Keratinocyte (primary cell): ENCODE data around the gene TAF4. TPM values are rescaled to one million over a fixed set of nuclear protein-coding genes. Genes with fewer than 3 reads are reported as not detected.
"Not testable (repeated sequence)": the region's sequence is repeated elsewhere in the genome, so short reads cannot be mapped to it uniquely, and the experiment has no call there.

Experiments used
- DNase-seq: peaks from one replicate; pipeline ENCODE4 v3.0.0-alpha.2; 2011; ENCODE audit warnings: low read depth, missing footprints, low spot score
- FAIRE-seq: peaks from 2 replicates; lab custom pipeline; 2011; peaks lifted over from hg19 to GRCh38; lab: Jason Lieb, UNC
- H2AFZ ChIP-seq: 2 replicates; pipeline ENCODE4 v1.6.0; 2012; ENCODE audit warnings: low read length, control low read depth, inconsistent platforms; ENCODE audit not compliant: control insufficient read depth
- H3K27ac ChIP-seq: 2 replicates; pipeline ENCODE4 v1.5.1; 2011; ENCODE audit warnings: low read length; ENCODE audit not compliant: control insufficient read depth, insufficient read depth
- H3K27me3 ChIP-seq: 3 replicates; pipeline ENCODE4 v1.6.0; 2011; ENCODE audit warnings: low read length; ENCODE audit not compliant: control insufficient read depth, insufficient read depth; ENCODE audit errors: extremely low read depth
- H3K36me3 ChIP-seq, 2 experiments: 2 replicates in 1 of 2; 3 replicates in 1 of 2; pipeline ENCODE4 v1.5.1; 2011; ENCODE audit warnings: low read length in 2 of 2, mild to moderate bottlenecking in 1 of 2; ENCODE audit not compliant: control insufficient read depth in 2 of 2, insufficient read depth in 2 of 2; ENCODE audit errors: extremely low read depth in 1 of 2
- H3K4me1 ChIP-seq: 3 replicates; pipeline ENCODE4 v1.5.1; 2011; ENCODE audit warnings: low read length; ENCODE audit not compliant: control insufficient read depth, insufficient read depth; ENCODE audit errors: extremely low read depth
- H3K4me2 ChIP-seq: 3 replicates; pipeline ENCODE4 v1.6.0; 2011; ENCODE audit warnings: low read depth, low read length; ENCODE audit not compliant: control insufficient read depth, insufficient read depth; ENCODE audit errors: extremely low read depth
- H3K4me3 ChIP-seq, 3 experiments: fragments of 200-600 bp in 1 of 3; sonication (generic) in 1 of 3; 2 replicates in 2 of 3; 3 replicates in 1 of 3; pipeline ENCODE4 v1.5.1; 2011 to 2016; ENCODE audit warnings: low read length in 3 of 3, mild to moderate bottlenecking in 3 of 3, control low read depth in 2 of 3, inconsistent platforms in 1 of 3, low read depth in 1 of 3, mixed read lengths in 1 of 3, mixed run types in 1 of 3, moderate library complexity in 1 of 3; ENCODE audit not compliant: control insufficient read depth in 2 of 3, insufficient read depth in 2 of 3; ENCODE audit errors: extremely low read depth in 1 of 3
- H3K79me2 ChIP-seq: 2 replicates; pipeline ENCODE4 v1.6.0; 2012; ENCODE audit warnings: low read length; ENCODE audit not compliant: control insufficient read depth, insufficient read depth
- H3K9ac ChIP-seq: 3 replicates; pipeline ENCODE4 v1.6.0; 2011; ENCODE audit warnings: low read length; ENCODE audit not compliant: control insufficient read depth, insufficient read depth; ENCODE audit errors: extremely low read depth
- H3K9me1 ChIP-seq: 3 replicates; pipeline ENCODE4 v1.6.0; 2011; ENCODE audit warnings: low read length; ENCODE audit not compliant: control insufficient read depth, insufficient read depth; ENCODE audit errors: extremely low read depth
- H3K9me3 ChIP-seq: 2 replicates; pipeline ENCODE4 v1.5.1; 2012; ENCODE audit warnings: low read depth, low read length; ENCODE audit not compliant: control insufficient read depth
- H4K20me1 ChIP-seq: 3 replicates; pipeline ENCODE4 v1.6.0; 2011; ENCODE audit warnings: low read length; ENCODE audit not compliant: control insufficient read depth, insufficient read depth; ENCODE audit errors: extremely low read depth
- EZH2 ChIP-seq: IDR thresholded peaks from one replicate; pipeline ENCODE4 v1.6.1; 2012; ENCODE audit warnings: inconsistent platforms, mild to moderate bottlenecking, low read length, moderate library complexity
- dilution Hi-C: fragments of 300-500 bp; cut with MboI; formaldehyde crosslinking; loops from one replicate; pipeline ENCODE4 v1.7.0; 2020; ENCODE audit warnings: low sequenced_read_pairs; ENCODE audit not compliant: extremely low pct_ligation_motif_present
- polyA plus RNA-seq, 5 experiments: library from polyadenylated mRNA; depleted of rRNA in 3 of 5; stranded (reverse) in 3 of 5; stranded (forward) in 1 of 5; unstranded in 1 of 5; fragments of >200 nt; gene quantifications; 1 replicate in 1 of 5; 2 replicates in 3 of 5; 3 replicates in 1 of 5; pipeline versions ENCODE4 v1.2.1 to v1.2.3, GENCODE V29; 2011 to 2012; ENCODE audit warnings: missing spikeins in 2 of 5, low read depth in 1 of 5, low replicate concordance in 1 of 5
- TF ChIP-seq, protein P1 (sequence below), 3 experiments: IDR thresholded peaks in 1 of 3; conservative IDR thresholded peaks in 1 of 3; optimal IDR thresholded peaks in 1 of 3; 2 replicates in 2 of 3; 3 replicates in 1 of 3; pipeline versions ENCODE3 to v1.5.1; 2011; ENCODE audit warnings: low read length in 3 of 3, mild to moderate bottlenecking in 3 of 3, moderate library complexity in 2 of 3, control low read depth in 1 of 3, inconsistent platforms in 1 of 3; ENCODE audit not compliant: insufficient read depth in 2 of 3; ENCODE audit errors: extremely low read depth in 1 of 3

TAF4 gene
- polyA plus RNA-seq, 1 donor (not counting 4 experiments of a cell fraction or from before 2014, with no cell fraction given): 3.3 TPM

- H3K4me3 ChIP-seq: no peak overlapping the region
- H3K9me1 ChIP-seq: no peaks in the 10 kb centered on the region
- H3K79me2 ChIP-seq: no peaks in the 10 kb centered on the region
- H3K4me1 ChIP-seq: no peaks in the 10 kb centered on the region
- peaks cover 7% of the 10 kb centered on the region for H3K27me3 ChIP-seq
- no peak overlapping the region for H2AFZ ChIP-seq
- TF ChIP-seq, protein P1, sequence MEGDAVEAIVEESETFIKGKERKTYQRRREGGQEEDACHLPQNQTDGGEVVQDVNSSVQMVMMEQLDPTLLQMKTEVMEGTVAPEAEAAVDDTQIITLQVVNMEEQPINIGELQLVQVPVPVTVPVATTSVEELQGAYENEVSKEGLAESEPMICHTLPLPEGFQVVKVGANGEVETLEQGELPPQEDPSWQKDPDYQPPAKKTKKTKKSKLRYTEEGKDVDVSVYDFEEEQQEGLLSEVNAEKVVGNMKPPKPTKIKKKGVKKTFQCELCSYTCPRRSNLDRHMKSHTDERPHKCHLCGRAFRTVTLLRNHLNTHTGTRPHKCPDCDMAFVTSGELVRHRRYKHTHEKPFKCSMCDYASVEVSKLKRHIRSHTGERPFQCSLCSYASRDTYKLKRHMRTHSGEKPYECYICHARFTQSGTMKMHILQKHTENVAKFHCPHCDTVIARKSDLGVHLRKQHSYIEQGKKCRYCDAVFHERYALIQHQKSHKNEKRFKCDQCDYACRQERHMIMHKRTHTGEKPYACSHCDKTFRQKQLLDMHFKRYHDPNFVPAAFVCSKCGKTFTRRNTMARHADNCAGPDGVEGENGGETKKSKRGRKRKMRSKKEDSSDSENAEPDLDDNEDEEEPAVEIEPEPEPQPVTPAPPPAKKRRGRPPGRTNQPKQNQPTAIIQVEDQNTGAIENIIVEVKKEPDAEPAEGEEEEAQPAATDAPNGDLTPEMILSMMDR (optimal IDR thresholded peaks at IDR 0.05 in 1 of 3, IDR thresholded peaks at IDR 0.05 in 1 of 3, conservative IDR thresholded peaks at IDR 0.05 in 1 of 3; ENCODE audit: extremely low read depth in 1 of 3, insufficient read depth in 2 of 3, low read length in 3 of 3): no peak
- TF ChIP-seq EZH2: no peak
- peaks cover 7 to 8% of the 10 kb centered on the region in 2 experiments for H3K36me3 ChIP-seq
- no peaks in the 10 kb centered on the region for H4K20me1 ChIP-seq
- no peak overlapping the region for H3K27ac ChIP-seq
- DNase-seq: no peak
- no peak for FAIRE-seq
- dilution Hi-C loops: no loop called here
- no peaks in the 10 kb centered on the region for H3K9me3 ChIP-seq
- no peak overlapping the region for H3K9ac ChIP-seq
- H3K4me2 ChIP-seq: no peak overlapping the region
Measured at GRCh38 chr20:61972636-61973508, 92.8 kb downstream of the TAF4 start.

- FAIRE-seq, DNase-seq, H3K27ac ChIP-seq, dilution Hi-C loops, H4K20me1 ChIP-seq, H3K9me3 ChIP-seq, H3K4me1 ChIP-seq, H3K4me2 ChIP-seq, H3K9me1 ChIP-seq, H3K36me3 ChIP-seq, H2AFZ ChIP-seq, H3K9ac ChIP-seq, H3K4me3 ChIP-seq, H3K79me2 ChIP-seq: not testable (repeated sequence)
- H3K27me3 ChIP-seq: peaks cover 13% of the 10 kb centered on the region
Measured at GRCh38 chr20:61971595-61971994, 94.1 kb downstream of the TAF4 start.
